ENCODE measurements around the gene ZNF467. TPM values are rescaled to one million over a fixed set of nuclear protein-coding genes. Genes with fewer than 3 reads are reported as not detected.

The ZNF467 gene
- total RNA-seq, 1 experiment from 2014 or later = 0.55 TPM

GRCh38 chr7:149797771-149798170 is 24.4 kb upstream of the ZNF467 start:
- no peak for DNase-seq
- H3K36me3 ChIP-seq (replicated peaks; ENCODE audit: control insufficient read depth, insufficient read depth, low read length) = no peaks in the 10 kb centered on the region
- H3K4me3 ChIP-seq (ENCODE audit: insufficient read depth, low read depth, low read length) = no peak overlapping the region
- H3K27me3 ChIP-seq (ENCODE audit: control insufficient read depth, insufficient read depth, low read length) = no peaks in the 10 kb centered on the region

GRCh38 chr7:149796287-149796860 is 23.0 kb upstream of the ZNF467 start:
- Histone ChIP-seq H3K27me3 (ENCODE audit: control insufficient read depth, insufficient read depth, low read length) (no peaks in the 10 kb centered on the region), H3K4me3 (ENCODE audit: insufficient read depth, low read depth, low read length) (no peak overlapping the region), H3K36me3 (replicated peaks; ENCODE audit: control insufficient read depth, insufficient read depth, low read length) (no peaks in the 10 kb centered on the region)
- DNase-seq = peak; percentile 87

GRCh38 chr7:149795126-149795525 is 21.7 kb upstream of the ZNF467 start:
- no peak for DNase-seq

GRCh38 chr7:149794661-149795060 is 21.3 kb upstream of the ZNF467 start:
- no peak overlapping the region for H3K4me3 ChIP-seq (ENCODE audit: insufficient read depth, low read depth, low read length)
- peaks cover 12% of the 10 kb centered on the region for H3K27me3 ChIP-seq (ENCODE audit: control insufficient read depth, insufficient read depth, low read length)
- no peaks in the 10 kb centered on the region for H3K36me3 ChIP-seq (replicated peaks; ENCODE audit: control insufficient read depth, insufficient read depth, low read length)
- peak; percentile 74 for DNase-seq

More at GRCh38 chr7:149795126-149795525, 21.7 kb upstream of the ZNF467 start:
- Histone ChIP-seq H3K36me3 (replicated peaks; ENCODE audit: control insufficient read depth, insufficient read depth, low read length) (no peaks in the 10 kb centered on the region), H3K4me3 (ENCODE audit: insufficient read depth, low read depth, low read length) (no peak overlapping the region), H3K27me3 (ENCODE audit: control insufficient read depth, insufficient read depth, low read length) (peaks cover 7% of the 10 kb centered on the region)

GRCh38 chr7:149793261-149793660 is 19.9 kb upstream of the ZNF467 start:
- Histone ChIP-seq H3K27me3 (ENCODE audit: control insufficient read depth, insufficient read depth, low read length) (peaks cover 25% of the 10 kb centered on the region), H3K4me3 (ENCODE audit: insufficient read depth, low read depth, low read length) (no peak overlapping the region), H3K36me3 (replicated peaks; ENCODE audit: control insufficient read depth, insufficient read depth, low read length) (no peaks in the 10 kb centered on the region)
- no peak for DNase-seq

GRCh38 chr7:149792220-149792595 is 18.8 kb upstream of the ZNF467 start:
- Histone ChIP-seq H3K36me3 (replicated peaks; ENCODE audit: control insufficient read depth, insufficient read depth, low read length) (no peaks in the 10 kb centered on the region), H3K4me3 (ENCODE audit: insufficient read depth, low read depth, low read length) (no peak overlapping the region), H3K27me3 (ENCODE audit: control insufficient read depth, insufficient read depth, low read length) (peaks cover 31% of the 10 kb centered on the region)
- DNase-seq = no peak

GRCh38 chr7:149791411-149792219 is 18.2 kb upstream of the ZNF467 start:
- peaks cover 31% of the 10 kb centered on the region for H3K27me3 ChIP-seq (ENCODE audit: control insufficient read depth, insufficient read depth, low read length)

GRCh38 chr7:149790754-149791360 is 17.5 kb upstream of the ZNF467 start:
- H3K4me3 ChIP-seq (ENCODE audit: insufficient read depth, low read depth, low read length) = no peak overlapping the region
- H3K27me3 ChIP-seq (ENCODE audit: control insufficient read depth, insufficient read depth, low read length) = peaks cover 31% of the 10 kb centered on the region
- no peaks in the 10 kb centered on the region for H3K36me3 ChIP-seq (replicated peaks; ENCODE audit: control insufficient read depth, insufficient read depth, low read length)
- DNase-seq = peak; percentile 70

More at GRCh38 chr7:149791411-149792219, 18.2 kb upstream of the ZNF467 start:
- H3K4me3 ChIP-seq (ENCODE audit: insufficient read depth, low read depth, low read length) = no peak overlapping the region
- DNase-seq = no peak
- no peaks in the 10 kb centered on the region for H3K36me3 ChIP-seq (replicated peaks; ENCODE audit: control insufficient read depth, insufficient read depth, low read length)

GRCh38 chr7:149790146-149790548 is 16.8 kb upstream of the ZNF467 start:
- DNase-seq = peak; percentile 95
- H3K27me3 ChIP-seq (ENCODE audit: control insufficient read depth, insufficient read depth, low read length) = peaks cover 31% of the 10 kb centered on the region
- peak overlapping the region; percentile 22 for H3K4me3 ChIP-seq (ENCODE audit: insufficient read depth, low read depth, low read length)
- H3K36me3 ChIP-seq (replicated peaks; ENCODE audit: control insufficient read depth, insufficient read depth, low read length) = no peaks in the 10 kb centered on the region

GRCh38 chr7:149789101-149789500 is 15.7 kb upstream of the ZNF467 start:
- no peak for DNase-seq
- Histone ChIP-seq H3K27me3 (ENCODE audit: control insufficient read depth, insufficient read depth, low read length) (peaks cover 31% of the 10 kb centered on the region), H3K36me3 (replicated peaks; ENCODE audit: control insufficient read depth, insufficient read depth, low read length) (no peaks in the 10 kb centered on the region), H3K4me3 (ENCODE audit: insufficient read depth, low read depth, low read length) (no peak overlapping the region)

- H3K4me3 ChIP-seq (ENCODE audit: insufficient read depth, low read depth, low read length) = no peak overlapping the region
- H3K36me3 ChIP-seq (replicated peaks; ENCODE audit: control insufficient read depth, insufficient read depth, low read length) = no peaks in the 10 kb centered on the region
- no peak for DNase-seq
- H3K27me3 ChIP-seq (ENCODE audit: control insufficient read depth, insufficient read depth, low read length) = peaks cover 31% of the 10 kb centered on the region
Measured at GRCh38 chr7:149788300-149788851, 15.0 kb upstream of the ZNF467 start.

- Histone ChIP-seq H3K27me3 (ENCODE audit: control insufficient read depth, insufficient read depth, low read length) (peaks cover 31% of the 10 kb centered on the region), H3K4me3 (ENCODE audit: insufficient read depth, low read depth, low read length) (no peak overlapping the region), H3K36me3 (replicated peaks; ENCODE audit: control insufficient read depth, insufficient read depth, low read length) (no peaks in the 10 kb centered on the region)
- peak; percentile 89 for DNase-seq
Measured at GRCh38 chr7:149787428-149788299, 14.3 kb upstream of the ZNF467 start.

GRCh38 chr7:149785983-149786382 is 12.6 kb upstream of the ZNF467 start:
- DNase-seq = no peak
- Histone ChIP-seq H3K27me3 (ENCODE audit: control insufficient read depth, insufficient read depth, low read length) (peaks cover 31% of the 10 kb centered on the region), H3K36me3 (replicated peaks; ENCODE audit: control insufficient read depth, insufficient read depth, low read length) (no peaks in the 10 kb centered on the region), H3K4me3 (ENCODE audit: insufficient read depth, low read depth, low read length) (no peak overlapping the region)

- Histone ChIP-seq H3K27me3 (ENCODE audit: control insufficient read depth, insufficient read depth, low read length) (peaks cover 25% of the 10 kb centered on the region), H3K36me3 (replicated peaks; ENCODE audit: control insufficient read depth, insufficient read depth, low read length) (no peaks in the 10 kb centered on the region), H3K4me3 (ENCODE audit: insufficient read depth, low read depth, low read length) (no peak overlapping the region)
- DNase-seq = no peak
Measured at GRCh38 chr7:149785402-149785801, 12.0 kb upstream of the ZNF467 start.

Data from H7 (cell line).